HG03442 (cell line): ENCODE results near the gene C11orf68.
A peak's percentile ranks its signal among the peaks of the same experiment; 100 is the strongest.
"Not testable (repeated sequence)": the region's sequence is repeated elsewhere in the genome, so short reads cannot be mapped to it uniquely, and the experiment has no call there.

ENCODE experiments used
- ATAC-seq: cut with Tn5 transposase; IDR thresholded peaks from one replicate; pipeline ENCODE4 v1.9.1; 2021; ENCODE audit warnings: mild to moderate bottlenecking, moderate library complexity; ENCODE audit not compliant: unreplicated experiment

Gene C11orf68

GRCh38 chr11:65918211-65919140 lies at the start of gene C11orf68:
Gene C11orf68 (minus strand): TSS chr11:65919062. CDS start chr11:65919031, 31 bp downstream.
- peak; percentile 46 for ATAC-seq

- no peak for ATAC-seq
These were observed 48.6 kb upstream of the C11orf68 start for GRCh38 chr11:65967329-65967934.

GRCh38 chr11:65965986-65966762 lies 47.3 kb upstream of the C11orf68 start:
- no peak for ATAC-seq

- no peak for ATAC-seq
These were observed 46.0 kb upstream of the C11orf68 start for GRCh38 chr11:65964906-65965305.

GRCh38 chr11:65962141-65962564 lies 43.3 kb upstream of the C11orf68 start:
- ATAC-seq, result no peak

- ATAC-seq, result peak; percentile 81
These were observed 42.6 kb upstream of the C11orf68 start, which contains the start of gene SART1 for GRCh38 chr11:65961267-65962140. Gene SART1 (plus strand): TSS chr11:65961734. CDS start chr11:65961781, 47 bp downstream.

- no peak for ATAC-seq
These were observed 42.0 kb upstream of the C11orf68 start for GRCh38 chr11:65960824-65961266.

GRCh38 chr11:65958774-65959420 lies 40.0 kb upstream of the C11orf68 start:
- no peak for ATAC-seq

- ATAC-seq, result no peak
These were observed 39.4 kb upstream of the C11orf68 start for GRCh38 chr11:65958291-65958690.

- no peak for ATAC-seq
These were observed 35.9 kb upstream of the C11orf68 start for GRCh38 chr11:65954771-65955170.

- ATAC-seq, result no peak
These were observed 34.6 kb upstream of the C11orf68 start for GRCh38 chr11:65953471-65953870.

GRCh38 chr11:65952052-65952521 lies 33.2 kb upstream of the C11orf68 start:
- ATAC-seq, result no peak

- not testable (repeated sequence) for ATAC-seq
These were observed 32.8 kb upstream of the C11orf68 start for GRCh38 chr11:65951641-65952040.

GRCh38 chr11:65950711-65951110 lies 31.8 kb upstream of the C11orf68 start:
- not testable (repeated sequence) for ATAC-seq

GRCh38 chr11:65947603-65948125 lies 28.8 kb upstream of the C11orf68 start:
- ATAC-seq, result no peak

- no peak for ATAC-seq
These were observed 28.3 kb upstream of the C11orf68 start for GRCh38 chr11:65947133-65947532.

- ATAC-seq, result no peak
These were observed 27.8 kb upstream of the C11orf68 start for GRCh38 chr11:65946655-65947054.

GRCh38 chr11:65945941-65946558 lies 27.2 kb upstream of the C11orf68 start:
- no peak for ATAC-seq

- no peak for ATAC-seq
These were observed 26.6 kb upstream of the C11orf68 start, which contains the start of gene TSGA10IP for GRCh38 chr11:65945430-65945911. Gene TSGA10IP (plus strand): TSS chr11:65945480. CDS start chr11:65945676, 196 bp downstream.
